Astrocyte (in vitro differentiated cells and primary cell): Measurements from ENCODE around the gene ZNF23. TPM values are rescaled to one million over a fixed set of nuclear protein-coding genes. Genes with fewer than 3 reads are reported as not detected.

Source experiments
- DNase-seq: peaks from one replicate; pipeline ENCODE4 v3.0.0-alpha.2; 2010; ENCODE audit warnings: low read depth
- FAIRE-seq: peaks from 2 replicates; lab custom pipeline; 2011; peaks lifted over from hg19 to GRCh38; lab: Jason Lieb, UNC
- H2AFZ ChIP-seq: 2 replicates; pipeline ENCODE4 v1.6.0; 2012; ENCODE audit warnings: low read depth, low read length, inconsistent platforms
- H3K27ac ChIP-seq: 2 replicates; pipeline ENCODE4 v1.5.1; 2011; ENCODE audit warnings: low read depth, low read length, inconsistent platforms
- H3K27me3 ChIP-seq: 2 replicates; pipeline ENCODE4 v1.6.0; 2011; ENCODE audit warnings: low read length, inconsistent platforms; ENCODE audit not compliant: insufficient read depth
- H3K36me3 ChIP-seq: 2 replicates; pipeline ENCODE4 v1.5.1; 2011; ENCODE audit warnings: low read length, inconsistent platforms; ENCODE audit not compliant: insufficient read depth
- H3K4me1 ChIP-seq: 2 replicates; pipeline ENCODE4 v1.5.1; 2011; ENCODE audit warnings: low read length, inconsistent platforms; ENCODE audit not compliant: insufficient read depth
- H3K4me2 ChIP-seq: 2 replicates; pipeline ENCODE4 v1.6.0; 2012; ENCODE audit warnings: low read length, inconsistent platforms
- H3K4me3 ChIP-seq: 2 replicates; pipeline ENCODE4 v1.5.1; 2011; ENCODE audit warnings: low read depth, mild to moderate bottlenecking, low read length, inconsistent platforms; ENCODE audit not compliant: insufficient read depth
- H3K79me2 ChIP-seq: 2 replicates; pipeline ENCODE4 v1.6.0; 2012; ENCODE audit warnings: mild to moderate bottlenecking, low read length, inconsistent platforms; ENCODE audit not compliant: insufficient read depth
- H3K9ac ChIP-seq: 2 replicates; pipeline ENCODE4 v1.6.0; 2012; ENCODE audit warnings: mild to moderate bottlenecking, low read length, inconsistent platforms
- H3K9me3 ChIP-seq: 2 replicates; pipeline ENCODE4 v1.5.1; 2012; ENCODE audit warnings: low read depth, mild to moderate bottlenecking, low read length, inconsistent platforms; ENCODE audit not compliant: insufficient read depth
- H4K20me1 ChIP-seq: 2 replicates; pipeline ENCODE4 v1.6.0; 2012; ENCODE audit warnings: low read length, inconsistent platforms; ENCODE audit not compliant: insufficient read depth
- H3K27ac Mint-ChIP-seq: one replicate; pipeline ENCODE4 v1.8.0; 2021; ENCODE audit warnings: mild to moderate bottlenecking, mixed read lengths; ENCODE audit not compliant: unreplicated experiment
- H3K27me3 Mint-ChIP-seq: one replicate; pipeline ENCODE4 v1.8.0; 2021; ENCODE audit warnings: low read depth, mixed read lengths; ENCODE audit not compliant: unreplicated experiment
- H3K36me3 Mint-ChIP-seq: one replicate; pipeline ENCODE4 v1.8.0; 2021; ENCODE audit warnings: low read depth, mixed read lengths; ENCODE audit not compliant: unreplicated experiment
- H3K4me1 Mint-ChIP-seq: one replicate; pipeline ENCODE4 v1.8.0; 2021; ENCODE audit warnings: low read depth, mixed read lengths; ENCODE audit not compliant: unreplicated experiment
- H3K4me3 Mint-ChIP-seq: one replicate; pipeline ENCODE4 v1.8.0; 2021; ENCODE audit warnings: mild to moderate bottlenecking, moderate library complexity, mixed read lengths; ENCODE audit not compliant: unreplicated experiment
- H3K9me3 Mint-ChIP-seq: one replicate; pipeline ENCODE4 v1.8.0; 2021; ENCODE audit warnings: mild to moderate bottlenecking, mixed read lengths; ENCODE audit not compliant: unreplicated experiment
- CTCF ChIP-seq: IDR thresholded peaks from 2 replicates; pipeline ENCODE4 v1.5.1; 2011; ENCODE audit warnings: low read depth, mild to moderate bottlenecking, inconsistent platforms, low read length, moderate library complexity; ENCODE audit not compliant: insufficient read depth
- EZH2 ChIP-seq: IDR thresholded peaks from 2 replicates; pipeline ENCODE4 v1.6.1; 2012; ENCODE audit warnings: mild to moderate bottlenecking, low read length, inconsistent platforms; ENCODE audit not compliant: insufficient read depth
- total RNA-seq: library from RNA; stranded (reverse); gene quantifications from 2 replicates; pipeline ENCODE4 v1.2.1, GENCODE V29; 2021

The ZNF23 gene
- total RNA-seq, 1 donor from 2014 or later: 12.4 TPM

- no peak overlapping the region for H3K27ac Mint-ChIP-seq
- H3K9ac ChIP-seq: no peak overlapping the region
- no peaks in the 10 kb centered on the region for H3K9me3 ChIP-seq
- H4K20me1 ChIP-seq: no peaks in the 10 kb centered on the region
- TF ChIP-seq EZH2 (no peak), CTCF (no peak)
- no peak overlapping the region for H3K4me3 ChIP-seq
- H3K36me3 ChIP-seq: no peaks in the 10 kb centered on the region
- H3K27ac ChIP-seq: no peak overlapping the region
- no peak overlapping the region for H2AFZ ChIP-seq
- peaks cover 3% of the 10 kb centered on the region for H3K9me3 Mint-ChIP-seq
- H3K27me3 ChIP-seq: no peaks in the 10 kb centered on the region
- FAIRE-seq (no peak), DNase-seq (no peak)
- no peak overlapping the region for H3K4me2 ChIP-seq
- no peak overlapping the region for H3K4me3 Mint-ChIP-seq
- no peaks in the 10 kb centered on the region for H3K4me1 Mint-ChIP-seq
- H3K4me1 ChIP-seq: no peaks in the 10 kb centered on the region
- H3K79me2 ChIP-seq: no peaks in the 10 kb centered on the region
- H3K36me3 Mint-ChIP-seq: no peaks in the 10 kb centered on the region
- H3K27me3 Mint-ChIP-seq: peaks cover 34% of the 10 kb centered on the region
These were observed 30.9 kb downstream of the ZNF23 start for GRCh38 chr16:71431176-71431575.

- H3K36me3 Mint-ChIP-seq: no peaks in the 10 kb centered on the region
- peaks cover 3% of the 10 kb centered on the region for H3K9me3 Mint-ChIP-seq
- peaks cover 32% of the 10 kb centered on the region for H3K27me3 Mint-ChIP-seq
- H3K4me1 Mint-ChIP-seq: no peaks in the 10 kb centered on the region
- no peaks in the 10 kb centered on the region for H3K9me3 ChIP-seq
- H3K27me3 ChIP-seq: no peaks in the 10 kb centered on the region
- no peak overlapping the region for H3K27ac ChIP-seq
- H3K4me3 Mint-ChIP-seq: no peak overlapping the region
- no peak overlapping the region for H3K9ac ChIP-seq
- no peak for TF ChIP-seq CTCF
- no peak for TF ChIP-seq EZH2
- FAIRE-seq (no peak), DNase-seq (no peak)
- no peaks in the 10 kb centered on the region for H3K36me3 ChIP-seq
- H4K20me1 ChIP-seq: no peaks in the 10 kb centered on the region
- H3K27ac Mint-ChIP-seq: no peak overlapping the region
- H3K79me2 ChIP-seq: no peaks in the 10 kb centered on the region
- no peaks in the 10 kb centered on the region for H3K4me1 ChIP-seq
- H2AFZ ChIP-seq: no peak overlapping the region
- no peak overlapping the region for H3K4me2 ChIP-seq
- no peak overlapping the region for H3K4me3 ChIP-seq
These were observed 31.3 kb downstream of the ZNF23 start for GRCh38 chr16:71430744-71431143.

- FAIRE-seq (no peak), DNase-seq (no peak)
- Histone ChIP-seq H3K36me3 (no peaks in the 10 kb centered on the region), H3K9me3 (no peaks in the 10 kb centered on the region), H4K20me1 (no peaks in the 10 kb centered on the region), H3K4me1 (no peaks in the 10 kb centered on the region), H3K9ac (no peak overlapping the region), H3K79me2 (no peaks in the 10 kb centered on the region), H3K27me3 (no peaks in the 10 kb centered on the region), H3K4me2 (no peak overlapping the region), H3K4me3 (no peak overlapping the region), H2AFZ (no peak overlapping the region), H3K27ac (no peak overlapping the region)
- Mint-ChIP-seq H3K4me3 (no peak overlapping the region), H3K4me1 (no peaks in the 10 kb centered on the region), H3K27me3 (peaks cover 42% of the 10 kb centered on the region), H3K36me3 (no peaks in the 10 kb centered on the region), H3K9me3 (peaks cover 3% of the 10 kb centered on the region), H3K27ac (no peak overlapping the region)
- no peak for TF ChIP-seq EZH2
- TF ChIP-seq CTCF: no peak
These were observed 32.5 kb downstream of the ZNF23 start for GRCh38 chr16:71429581-71429980.
